ENCODE results near the gene SUN1.

DNA sequence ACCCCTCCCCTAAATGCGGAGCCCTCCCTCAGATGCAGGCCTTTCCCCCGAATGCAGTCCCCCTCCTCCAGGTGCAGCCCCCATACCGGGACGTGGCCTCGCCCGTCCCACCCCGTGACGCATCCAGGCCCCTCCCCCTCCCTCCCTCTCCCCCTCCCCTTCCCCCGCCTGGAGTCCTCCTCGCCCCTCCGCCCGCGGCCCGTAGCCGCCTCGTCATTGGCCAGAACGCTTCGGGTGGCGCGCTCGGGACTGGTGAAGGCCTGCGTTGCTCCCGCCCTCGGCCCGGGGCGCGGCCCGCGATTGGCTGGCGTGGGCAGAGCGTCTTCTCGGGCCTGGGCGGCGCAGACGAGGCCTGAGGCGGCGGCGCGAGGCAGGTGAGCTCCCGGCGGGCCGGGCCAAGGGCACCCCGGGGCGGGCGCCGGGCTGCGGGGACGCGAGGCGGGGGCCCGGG, 16.0 kb upstream of the SUN1 start:
- TF ChIP-seq, protein P1, sequence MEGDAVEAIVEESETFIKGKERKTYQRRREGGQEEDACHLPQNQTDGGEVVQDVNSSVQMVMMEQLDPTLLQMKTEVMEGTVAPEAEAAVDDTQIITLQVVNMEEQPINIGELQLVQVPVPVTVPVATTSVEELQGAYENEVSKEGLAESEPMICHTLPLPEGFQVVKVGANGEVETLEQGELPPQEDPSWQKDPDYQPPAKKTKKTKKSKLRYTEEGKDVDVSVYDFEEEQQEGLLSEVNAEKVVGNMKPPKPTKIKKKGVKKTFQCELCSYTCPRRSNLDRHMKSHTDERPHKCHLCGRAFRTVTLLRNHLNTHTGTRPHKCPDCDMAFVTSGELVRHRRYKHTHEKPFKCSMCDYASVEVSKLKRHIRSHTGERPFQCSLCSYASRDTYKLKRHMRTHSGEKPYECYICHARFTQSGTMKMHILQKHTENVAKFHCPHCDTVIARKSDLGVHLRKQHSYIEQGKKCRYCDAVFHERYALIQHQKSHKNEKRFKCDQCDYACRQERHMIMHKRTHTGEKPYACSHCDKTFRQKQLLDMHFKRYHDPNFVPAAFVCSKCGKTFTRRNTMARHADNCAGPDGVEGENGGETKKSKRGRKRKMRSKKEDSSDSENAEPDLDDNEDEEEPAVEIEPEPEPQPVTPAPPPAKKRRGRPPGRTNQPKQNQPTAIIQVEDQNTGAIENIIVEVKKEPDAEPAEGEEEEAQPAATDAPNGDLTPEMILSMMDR (IDR thresholded peaks at IDR 0.05; ENCODE audit: low read depth, low read length, missing input control), result no peak
- TF ChIP-seq, protein P2, sequence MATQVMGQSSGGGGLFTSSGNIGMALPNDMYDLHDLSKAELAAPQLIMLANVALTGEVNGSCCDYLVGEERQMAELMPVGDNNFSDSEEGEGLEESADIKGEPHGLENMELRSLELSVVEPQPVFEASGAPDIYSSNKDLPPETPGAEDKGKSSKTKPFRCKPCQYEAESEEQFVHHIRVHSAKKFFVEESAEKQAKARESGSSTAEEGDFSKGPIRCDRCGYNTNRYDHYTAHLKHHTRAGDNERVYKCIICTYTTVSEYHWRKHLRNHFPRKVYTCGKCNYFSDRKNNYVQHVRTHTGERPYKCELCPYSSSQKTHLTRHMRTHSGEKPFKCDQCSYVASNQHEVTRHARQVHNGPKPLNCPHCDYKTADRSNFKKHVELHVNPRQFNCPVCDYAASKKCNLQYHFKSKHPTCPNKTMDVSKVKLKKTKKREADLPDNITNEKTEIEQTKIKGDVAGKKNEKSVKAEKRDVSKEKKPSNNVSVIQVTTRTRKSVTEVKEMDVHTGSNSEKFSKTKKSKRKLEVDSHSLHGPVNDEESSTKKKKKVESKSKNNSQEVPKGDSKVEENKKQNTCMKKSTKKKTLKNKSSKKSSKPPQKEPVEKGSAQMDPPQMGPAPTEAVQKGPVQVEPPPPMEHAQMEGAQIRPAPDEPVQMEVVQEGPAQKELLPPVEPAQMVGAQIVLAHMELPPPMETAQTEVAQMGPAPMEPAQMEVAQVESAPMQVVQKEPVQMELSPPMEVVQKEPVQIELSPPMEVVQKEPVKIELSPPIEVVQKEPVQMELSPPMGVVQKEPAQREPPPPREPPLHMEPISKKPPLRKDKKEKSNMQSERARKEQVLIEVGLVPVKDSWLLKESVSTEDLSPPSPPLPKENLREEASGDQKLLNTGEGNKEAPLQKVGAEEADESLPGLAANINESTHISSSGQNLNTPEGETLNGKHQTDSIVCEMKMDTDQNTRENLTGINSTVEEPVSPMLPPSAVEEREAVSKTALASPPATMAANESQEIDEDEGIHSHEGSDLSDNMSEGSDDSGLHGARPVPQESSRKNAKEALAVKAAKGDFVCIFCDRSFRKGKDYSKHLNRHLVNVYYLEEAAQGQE (IDR thresholded peaks at IDR 0.05), result no peak
- TF ChIP-seq RAD21 (IDR thresholded peaks at IDR 0.05) (no peak), TAF1 (conservative IDR thresholded peaks at IDR 0.05) (no peak), HNF4G (IDR thresholded peaks at IDR 0.05) (no peak)
- TF ChIP-seq, protein P3, sequence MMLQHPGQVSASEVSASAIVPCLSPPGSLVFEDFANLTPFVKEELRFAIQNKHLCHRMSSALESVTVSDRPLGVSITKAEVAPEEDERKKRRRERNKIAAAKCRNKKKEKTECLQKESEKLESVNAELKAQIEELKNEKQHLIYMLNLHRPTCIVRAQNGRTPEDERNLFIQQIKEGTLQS (IDR thresholded peaks at IDR 0.05), result no peak
